GM12891 (cell line): Measurements from ENCODE around the gene BRIP1.
"Not testable (repeated sequence)": the region's sequence is repeated elsewhere in the genome, so short reads cannot be mapped to it uniquely, and the experiment has no call there.

Experiments
- PAX5 ChIP-seq: IDR thresholded peaks from 2 replicates; pipeline ENCODE4 v1.6.1; 2011; ENCODE audit warnings: low read length, moderate library complexity, mild to moderate bottlenecking; ENCODE audit not compliant: insufficient read depth, severe bottlenecking
- POLR2A ChIP-seq: IDR thresholded peaks from 2 replicates; pipeline ENCODE4 v1.6.1; 2011; ENCODE audit warnings: low read depth, low read length, control low read depth
- SPI1 ChIP-seq: IDR thresholded peaks from 2 replicates; pipeline ENCODE4 v1.6.1; 2011; ENCODE audit warnings: low read depth, low read length, control low read depth

- TF ChIP-seq SPI1, PAX5, POLR2A: not testable (repeated sequence)
Observed at GRCh38 chr17:61727798-61728197, 135.5 kb downstream of the BRIP1 start.
